ENCODE results near the gene SLC16A2. TPM values are rescaled to one million over a fixed set of nuclear protein-coding genes. Genes with fewer than 3 reads are reported as not detected.

The SLC16A2 gene
- total RNA-seq, 3 donors from 2014 or later: 4.8 to 10.8 (median 6.6) TPM

DNA sequence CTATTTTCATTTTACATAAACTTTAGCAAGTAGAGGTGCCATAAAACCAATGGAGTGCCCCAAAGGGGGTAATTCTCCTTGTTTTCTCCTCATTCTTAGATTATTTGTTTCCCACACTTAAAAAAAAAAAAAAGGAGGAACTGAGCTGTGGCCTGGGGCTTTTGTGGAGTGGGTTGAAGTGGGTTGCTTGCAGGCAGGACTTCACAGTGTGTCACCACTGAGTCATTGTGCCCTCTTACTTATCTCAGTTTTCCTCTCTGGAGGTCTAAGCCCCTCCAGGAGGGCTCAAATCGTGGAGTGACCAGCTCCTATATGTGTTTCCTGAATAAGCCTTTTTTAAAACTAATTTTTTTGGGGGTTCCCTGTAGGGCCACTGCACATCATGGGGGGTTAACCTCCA lies 69.0 kb downstream of the SLC16A2 start:
- Histone ChIP-seq H3K4me1 (no peaks in the 10 kb centered on the region), H3K9me3 (no peaks in the 10 kb centered on the region), H3K27ac (no peak overlapping the region), H3K27me3 (peaks cover 0 to 13% of the 10 kb centered on the region in 2 donors), H3K4me3 (no peak overlapping the region), H3K36me3 (no peaks in the 10 kb centered on the region)
- TF ChIP-seq POLR2A (IDR thresholded peaks at IDR 0.05): no peak
- TF ChIP-seq, protein P1, sequence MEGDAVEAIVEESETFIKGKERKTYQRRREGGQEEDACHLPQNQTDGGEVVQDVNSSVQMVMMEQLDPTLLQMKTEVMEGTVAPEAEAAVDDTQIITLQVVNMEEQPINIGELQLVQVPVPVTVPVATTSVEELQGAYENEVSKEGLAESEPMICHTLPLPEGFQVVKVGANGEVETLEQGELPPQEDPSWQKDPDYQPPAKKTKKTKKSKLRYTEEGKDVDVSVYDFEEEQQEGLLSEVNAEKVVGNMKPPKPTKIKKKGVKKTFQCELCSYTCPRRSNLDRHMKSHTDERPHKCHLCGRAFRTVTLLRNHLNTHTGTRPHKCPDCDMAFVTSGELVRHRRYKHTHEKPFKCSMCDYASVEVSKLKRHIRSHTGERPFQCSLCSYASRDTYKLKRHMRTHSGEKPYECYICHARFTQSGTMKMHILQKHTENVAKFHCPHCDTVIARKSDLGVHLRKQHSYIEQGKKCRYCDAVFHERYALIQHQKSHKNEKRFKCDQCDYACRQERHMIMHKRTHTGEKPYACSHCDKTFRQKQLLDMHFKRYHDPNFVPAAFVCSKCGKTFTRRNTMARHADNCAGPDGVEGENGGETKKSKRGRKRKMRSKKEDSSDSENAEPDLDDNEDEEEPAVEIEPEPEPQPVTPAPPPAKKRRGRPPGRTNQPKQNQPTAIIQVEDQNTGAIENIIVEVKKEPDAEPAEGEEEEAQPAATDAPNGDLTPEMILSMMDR (IDR thresholded peaks at IDR 0.05): no peak
- no peak for TF ChIP-seq POLR2AphosphoS5 (IDR thresholded peaks at IDR 0.05)
- DNase-seq (ENCODE audit: low spot score in 2 of 2): no peak
- intact Hi-C loops (cut with DNase I; ENCODE audit: low total_unique reads): no loop called here

DNA sequence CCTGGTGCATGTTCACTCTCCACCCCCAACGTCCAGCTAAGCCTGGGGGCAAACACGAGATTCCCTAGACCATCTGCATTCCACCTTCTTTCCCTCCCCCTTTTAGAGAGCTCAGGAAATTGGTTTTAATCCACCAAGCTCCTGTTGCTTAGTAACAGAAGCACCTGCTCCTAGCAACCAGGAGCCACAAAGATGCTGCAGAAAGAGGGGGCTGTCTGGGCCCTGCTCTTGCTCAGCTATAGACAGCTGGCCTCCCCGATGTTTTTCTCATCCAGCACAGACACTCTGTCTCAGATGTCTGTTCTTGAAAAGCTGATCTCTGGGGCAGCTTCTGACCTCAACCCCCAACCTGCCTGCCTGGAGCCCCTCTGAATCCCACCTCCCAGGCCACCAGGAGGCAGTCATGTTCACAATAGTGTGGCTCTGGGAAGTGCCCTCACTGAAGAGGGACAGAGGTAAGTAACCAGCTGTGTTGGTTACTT lies 71.5 kb downstream of the SLC16A2 start:
- no peak overlapping the region for H3K27ac ChIP-seq
- TF ChIP-seq, protein P1 (IDR thresholded peaks at IDR 0.05): no peak
- TF ChIP-seq POLR2AphosphoS5 (IDR thresholded peaks at IDR 0.05) (no peak), POLR2A (IDR thresholded peaks at IDR 0.05) (no peak)
- H3K36me3 ChIP-seq: no peaks in the 10 kb centered on the region
- H3K27me3 ChIP-seq: peaks cover 0 to 16% of the 10 kb centered on the region in 2 donors
- DNase-seq (ENCODE audit: low spot score in 2 of 2): no peak
- no peak overlapping the region for H3K4me3 ChIP-seq
- no peaks in the 10 kb centered on the region for H3K9me3 ChIP-seq
- no peaks in the 10 kb centered on the region for H3K4me1 ChIP-seq
- intact Hi-C loops (cut with DNase I; ENCODE audit: low total_unique reads): no loop called here

DNA sequence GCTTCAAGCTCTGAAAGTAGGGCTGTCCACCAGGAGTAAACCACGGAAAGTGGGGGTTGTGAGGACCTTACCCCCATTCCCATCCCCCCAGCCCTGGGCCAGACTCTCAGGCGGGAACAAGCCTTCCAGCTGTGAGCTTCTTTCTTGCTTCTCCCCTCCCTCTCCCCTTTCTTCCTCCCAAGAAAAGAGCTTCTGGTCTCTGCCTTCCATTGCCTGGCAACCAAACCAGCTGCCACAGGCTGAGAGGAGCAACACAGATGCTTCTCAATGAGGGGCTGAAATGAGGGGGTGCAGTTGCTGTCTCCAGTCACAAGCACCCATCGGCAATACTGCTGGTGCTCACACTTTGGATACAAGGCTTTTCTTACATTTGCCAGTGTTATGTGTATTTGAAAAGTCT lies 72.5 kb downstream of the SLC16A2 start:
- Histone ChIP-seq H3K27me3 (peaks cover 0 to 16% of the 10 kb centered on the region in 2 donors), H3K9me3 (no peaks in the 10 kb centered on the region), H3K4me3 (no peak overlapping the region), H3K36me3 (no peaks in the 10 kb centered on the region), H3K4me1 (no peaks in the 10 kb centered on the region), H3K27ac (no peak overlapping the region)
- intact Hi-C loops (cut with DNase I; ENCODE audit: low total_unique reads): no loop called here
- no peak for DNase-seq (ENCODE audit: low spot score in 2 of 2)
- TF ChIP-seq POLR2A (IDR thresholded peaks at IDR 0.05) (no peak), POLR2AphosphoS5 (IDR thresholded peaks at IDR 0.05) (no peak)
- TF ChIP-seq, protein P1 (IDR thresholded peaks at IDR 0.05): no peak

DNA sequence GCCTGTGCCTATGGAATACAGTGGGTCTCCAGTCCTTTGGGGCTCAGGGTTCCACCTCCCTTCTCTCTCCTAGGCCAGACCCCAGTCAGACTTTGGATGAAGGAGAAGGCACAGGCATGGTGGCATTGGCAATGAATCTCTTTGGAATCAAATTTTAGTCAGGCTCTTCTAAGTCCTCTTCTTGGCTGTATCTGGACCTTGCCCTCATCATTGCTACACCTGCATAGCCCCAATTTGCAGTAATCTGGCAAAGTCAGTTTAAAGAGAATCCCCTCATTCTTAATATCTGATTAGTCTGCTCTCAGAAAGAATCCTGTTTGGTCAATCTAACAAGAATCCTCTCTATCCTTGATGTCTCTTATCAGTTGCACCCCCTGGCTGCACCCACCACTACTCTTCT lies 77.6 kb downstream of the SLC16A2 start:
- no peaks in the 10 kb centered on the region for H3K36me3 ChIP-seq
- TF ChIP-seq POLR2A (IDR thresholded peaks at IDR 0.05) (no peak), POLR2AphosphoS5 (IDR thresholded peaks at IDR 0.05) (no peak)
- TF ChIP-seq, protein P1 (IDR thresholded peaks at IDR 0.05): no peak
- no peaks in the 10 kb centered on the region for H3K4me1 ChIP-seq
- H3K4me3 ChIP-seq: no peak overlapping the region
- H3K27me3 ChIP-seq: peaks cover 0 to 22% of the 10 kb centered on the region in 2 donors
- intact Hi-C loops (cut with DNase I; ENCODE audit: low total_unique reads): no loop called here
- no peaks in the 10 kb centered on the region for H3K9me3 ChIP-seq
- no peak for DNase-seq (ENCODE audit: low spot score in 2 of 2)
- H3K27ac ChIP-seq: no peak overlapping the region

DNA sequence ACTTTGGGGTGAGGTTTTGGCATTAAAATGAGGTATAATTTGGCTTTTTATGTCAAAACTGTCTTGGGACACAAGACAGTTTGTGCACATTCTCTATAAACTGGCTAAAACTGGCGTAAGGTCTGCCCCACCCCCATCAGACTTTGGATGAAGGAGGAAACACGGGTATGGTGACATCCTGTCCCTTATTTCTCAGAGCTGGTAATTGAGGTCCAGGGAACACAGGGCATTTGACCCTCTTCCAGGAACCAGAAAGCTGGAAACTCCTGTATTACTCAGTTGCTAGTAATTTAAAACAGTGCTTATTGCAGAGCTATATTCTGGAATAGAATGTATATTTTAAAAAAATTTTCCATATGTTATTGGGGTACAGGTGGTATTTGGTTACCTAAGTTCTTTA lies 78.8 kb downstream of the SLC16A2 start:
- intact Hi-C loops (cut with DNase I; ENCODE audit: low total_unique reads): no loop called here
- no peaks in the 10 kb centered on the region for H3K36me3 ChIP-seq
- peaks cover 0 to 28% of the 10 kb centered on the region in 2 donors for H3K27me3 ChIP-seq
- no peaks in the 10 kb centered on the region for H3K4me1 ChIP-seq
- H3K9me3 ChIP-seq: no peaks in the 10 kb centered on the region
- TF ChIP-seq, protein P1 (IDR thresholded peaks at IDR 0.05): no peak
- TF ChIP-seq POLR2A (IDR thresholded peaks at IDR 0.05) (no peak), POLR2AphosphoS5 (IDR thresholded peaks at IDR 0.05) (no peak)
- H3K4me3 ChIP-seq: no peak overlapping the region
- H3K27ac ChIP-seq: no peak overlapping the region
- no peak for DNase-seq (ENCODE audit: low spot score in 2 of 2)
